ENCODE data around the gene GLI2. TPM values are rescaled to one million over a fixed set of nuclear protein-coding genes. Genes with fewer than 3 reads are reported as not detected.

GLI2 gene
- 0.23 and 0.64 TPM in 2 replicates for total RNA-seq (2014; rRNA removed)
- polyA plus RNA-seq (2012), result 2.1 TPM

DNA sequence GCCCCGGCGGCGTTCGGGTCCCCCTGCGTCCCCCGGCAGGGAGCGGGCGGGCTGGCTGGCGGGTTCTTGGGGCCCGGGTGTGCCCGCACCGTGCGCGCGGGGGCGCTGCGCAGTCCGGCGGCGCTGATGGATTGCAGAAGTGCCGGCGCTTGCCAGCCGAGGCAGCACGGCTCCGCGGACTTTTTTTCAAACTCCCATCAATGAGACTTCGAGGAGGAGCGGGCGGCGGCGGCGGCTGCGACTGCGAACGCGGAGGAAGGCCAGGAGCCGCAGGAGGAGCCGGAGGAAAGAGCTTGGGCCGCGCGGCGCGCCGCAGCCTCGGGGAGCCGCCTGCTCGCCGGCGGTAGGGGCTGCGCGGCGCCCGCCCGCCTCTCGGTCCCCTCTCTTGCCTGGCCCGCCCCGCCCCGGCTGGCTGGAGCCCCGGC, at the start of gene GLI2:
TSS of gene GLI2 (plus strand) at position 123 of the 425 bp plus-strand sequence. CDS start 61,453 bp downstream, outside the sequence.
- DNase-seq (ENCODE audit: low read depth), result peak; percentile 69

DNA sequence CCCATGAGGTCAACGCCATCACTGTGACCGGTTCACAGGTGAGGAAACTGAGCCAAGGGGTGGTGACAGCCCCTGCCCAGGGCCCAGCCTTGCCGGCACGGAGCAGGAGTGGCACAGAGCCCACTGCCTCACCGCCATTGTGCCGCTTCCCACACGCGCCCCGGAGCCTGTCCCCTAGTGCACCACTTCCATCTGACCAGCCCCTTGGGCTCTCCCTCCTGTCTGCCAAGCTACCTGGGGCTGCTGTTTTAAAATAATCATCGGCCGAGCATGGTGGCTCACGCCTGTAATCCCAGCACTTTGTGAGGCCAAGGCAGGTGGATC, 49.7 kb upstream of the GLI2 start:
- DNase-seq (ENCODE audit: low read depth), result no peak

DNA sequence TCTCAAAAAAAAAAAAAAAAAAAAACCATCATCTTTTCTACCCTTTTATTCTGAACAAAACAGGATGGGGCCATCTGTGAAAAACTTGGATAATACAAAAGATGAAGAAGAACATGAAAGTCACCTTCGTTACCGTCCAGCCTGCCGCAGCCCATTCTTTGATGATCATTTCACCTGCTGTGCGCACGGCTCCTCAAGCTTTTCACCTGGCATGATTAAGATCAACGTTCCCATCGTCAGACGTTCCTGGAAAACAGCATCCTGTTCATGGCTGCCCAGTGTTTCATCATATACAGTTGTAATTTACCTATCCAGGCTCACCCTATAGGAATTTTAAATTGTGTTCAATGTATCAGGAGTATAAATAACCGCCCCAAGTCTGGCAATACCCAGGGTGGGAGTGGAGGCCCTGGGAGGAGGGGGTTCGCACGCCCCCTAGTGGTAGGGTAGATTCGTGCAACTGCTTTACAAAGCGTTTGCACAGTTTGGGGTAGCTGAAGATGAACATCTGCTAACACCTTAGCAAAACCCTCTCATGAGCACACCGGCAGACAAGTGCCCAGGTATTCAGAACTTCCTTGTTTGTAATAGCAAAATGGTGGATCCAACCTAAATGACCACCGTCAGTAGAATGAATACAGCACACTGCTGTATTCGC, 49.0 kb upstream of the GLI2 start:
- no peak for DNase-seq (ENCODE audit: low read depth)

DNA sequence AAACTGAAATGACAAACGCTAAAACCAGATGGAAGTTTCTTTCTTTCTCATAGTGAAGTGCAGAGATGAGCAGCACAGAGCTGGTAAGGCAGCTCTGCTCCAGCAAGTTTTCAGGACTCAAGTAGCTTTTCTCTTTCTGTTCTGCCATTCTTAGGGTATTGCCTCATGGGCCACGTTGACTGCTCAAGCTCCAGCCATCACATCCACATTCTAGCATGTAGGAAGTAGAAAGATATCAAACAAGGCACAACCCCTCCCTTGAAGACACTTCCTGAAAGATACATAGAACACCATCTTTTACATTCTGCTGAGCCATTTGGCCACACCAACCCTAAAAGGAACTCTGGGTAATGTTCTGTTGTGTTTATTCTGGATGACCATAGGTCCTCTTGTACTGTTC, 48.5 kb upstream of the GLI2 start:
- no peak for DNase-seq (ENCODE audit: low read depth)

DNA sequence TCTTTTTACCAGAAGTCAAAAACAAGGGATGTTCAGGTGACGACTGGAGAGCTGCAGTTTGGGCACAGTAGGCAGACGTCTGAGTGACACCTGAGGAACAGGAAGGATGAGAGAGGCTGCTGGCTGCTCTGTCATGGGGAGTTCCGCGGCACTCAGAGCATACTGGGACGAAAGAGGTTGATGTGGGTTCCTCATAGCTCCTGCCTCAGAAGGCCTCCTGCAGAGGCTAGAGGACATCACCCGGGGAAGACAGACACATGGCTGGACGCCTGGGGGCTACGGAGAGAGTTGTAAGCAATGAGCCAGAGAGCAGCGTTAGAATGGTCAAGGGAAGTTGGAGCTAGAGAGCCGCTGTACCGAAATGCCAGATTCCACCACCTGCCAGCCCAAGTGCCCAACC, 45.1 kb upstream of the GLI2 start:
- no peak for DNase-seq (ENCODE audit: low read depth)

DNA sequence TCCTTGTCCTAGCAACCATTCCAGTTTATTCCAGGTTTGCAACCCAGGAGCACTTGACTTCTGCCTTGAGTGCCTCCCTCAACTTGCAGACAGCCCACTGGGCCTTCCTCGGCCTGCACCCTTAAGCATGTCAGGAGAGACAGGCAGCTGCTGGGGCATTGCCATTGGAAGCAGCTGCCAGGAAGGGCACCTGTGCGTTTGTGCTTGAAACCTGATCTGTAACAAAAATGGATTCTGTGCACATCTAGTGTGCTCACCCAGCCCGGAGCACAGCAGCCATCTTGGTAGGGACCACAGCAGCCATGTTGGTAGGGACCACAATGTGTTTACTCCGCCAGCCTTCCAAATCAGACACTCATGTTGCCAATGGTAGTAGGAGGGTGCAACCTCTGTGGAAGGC, 44.3 kb upstream of the GLI2 start:
- no peak for DNase-seq (ENCODE audit: low read depth)

DNA sequence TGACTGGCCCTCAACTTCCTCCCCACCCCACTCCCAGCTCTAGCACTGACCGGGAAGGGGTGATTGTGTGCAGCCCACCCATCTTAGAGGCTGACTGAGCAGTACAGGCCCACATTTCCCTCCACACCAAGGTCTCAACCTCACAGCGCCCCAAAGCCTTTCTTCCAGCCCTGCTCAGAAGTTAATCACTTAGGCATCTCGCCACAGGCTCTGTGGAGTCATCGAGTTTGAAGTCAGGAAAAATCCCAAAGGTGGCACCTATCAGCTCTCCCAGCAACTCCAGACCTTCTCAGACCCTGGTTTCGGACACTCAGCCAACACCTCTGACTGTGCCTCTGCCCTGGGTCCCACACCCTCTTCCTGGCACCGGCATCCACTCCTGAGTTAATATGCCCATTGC, 43.0 kb upstream of the GLI2 start:
- DNase-seq (ENCODE audit: low read depth), result no peak

DNA sequence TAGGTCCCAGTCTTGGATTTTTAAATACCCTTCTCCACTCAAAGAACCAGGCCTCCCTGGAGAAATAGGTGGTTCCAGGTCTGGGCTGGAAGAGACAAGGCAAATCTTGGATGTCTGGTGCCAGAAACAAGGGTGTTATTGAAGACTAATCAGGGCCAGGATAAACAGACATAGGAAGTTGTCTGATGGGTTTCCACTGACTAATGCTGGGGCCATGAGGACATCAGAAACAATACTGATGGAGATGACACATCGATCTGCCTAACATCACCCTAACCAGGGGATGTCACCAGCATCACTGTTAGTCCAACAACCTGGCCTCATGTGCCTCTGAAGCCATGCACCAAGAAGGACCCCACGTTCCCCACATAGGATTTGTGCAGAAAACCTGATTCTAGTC, 42.5 kb upstream of the GLI2 start:
- DNase-seq (ENCODE audit: low read depth), result no peak

DNA sequence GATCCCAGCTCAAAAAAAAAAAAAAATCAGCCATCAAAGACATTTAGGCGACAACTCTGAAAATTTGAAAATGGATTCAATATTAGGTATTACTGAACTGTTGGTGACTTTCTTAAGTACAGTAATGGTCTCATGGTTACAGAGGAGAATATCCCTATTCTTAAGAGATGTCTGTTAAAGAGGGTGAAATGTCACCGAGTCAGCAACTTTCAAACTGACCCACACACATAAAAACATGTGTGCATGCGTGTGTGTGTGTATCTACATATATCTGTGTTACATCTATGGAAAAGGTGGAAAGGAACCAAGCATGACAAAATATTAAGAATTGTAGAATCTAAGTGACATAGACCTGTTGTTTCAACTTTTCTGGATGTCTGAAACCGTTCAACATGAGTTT, 41.6 kb upstream of the GLI2 start:
- no peak for DNase-seq (ENCODE audit: low read depth)

DNA sequence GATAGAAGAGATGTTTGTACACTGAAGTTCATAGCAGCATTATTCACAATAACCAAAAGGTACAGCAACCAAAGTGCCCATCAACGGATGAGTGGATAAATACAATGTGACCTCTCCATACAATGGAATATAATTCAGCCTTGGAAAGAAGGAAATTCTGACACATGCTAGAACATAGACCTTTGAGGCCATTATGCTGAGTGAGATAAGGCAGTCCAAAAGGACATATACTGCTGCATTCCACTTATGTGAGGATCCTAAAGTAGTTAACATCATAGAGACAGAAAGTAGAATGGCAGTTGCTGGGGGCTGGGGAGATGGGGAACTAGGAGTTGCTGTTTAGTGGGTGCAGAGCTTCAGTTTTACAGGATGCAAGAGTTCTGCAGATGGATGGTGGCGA, 38.2 kb upstream of the GLI2 start:
- DNase-seq (ENCODE audit: low read depth), result no peak

DNA sequence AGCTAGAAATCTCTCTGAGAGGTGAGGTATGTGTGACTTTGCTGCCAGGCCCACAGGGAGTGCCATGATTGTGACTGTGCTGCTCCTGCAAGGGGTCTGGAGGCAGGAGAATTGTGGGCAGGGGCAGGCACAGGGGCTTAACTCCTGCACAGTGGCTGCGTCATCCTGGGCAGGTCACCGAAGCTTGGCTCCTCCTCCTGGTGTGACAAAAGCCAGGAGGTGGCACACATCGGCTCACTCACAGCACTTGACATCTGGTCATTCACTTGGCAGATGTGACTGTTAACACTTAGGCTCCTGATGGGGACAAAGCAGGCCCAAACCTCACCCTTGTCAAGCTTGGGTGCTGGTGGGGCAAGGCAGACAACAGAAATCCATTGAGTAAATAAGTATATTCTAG, 36.4 kb upstream of the GLI2 start:
- no peak for DNase-seq (ENCODE audit: low read depth)

DNA sequence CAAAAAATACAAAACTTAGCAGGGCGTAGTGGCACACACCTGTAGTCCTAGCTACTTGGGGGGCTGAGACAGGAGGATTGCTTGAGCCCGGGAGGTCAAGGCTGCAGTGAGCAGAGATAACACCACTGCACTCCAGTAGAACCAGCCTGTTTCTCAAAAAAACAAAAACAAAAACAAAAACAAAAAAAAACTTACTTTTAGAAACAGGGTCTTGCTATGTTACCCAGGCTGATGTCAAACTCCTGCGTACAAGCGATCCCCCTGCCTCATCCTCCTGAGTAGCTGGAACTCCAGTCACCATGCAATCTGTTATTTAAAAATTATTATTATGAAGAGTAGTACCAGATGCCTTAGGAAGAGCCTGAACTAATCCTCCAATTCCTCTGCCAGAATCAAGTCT, 35.0 kb upstream of the GLI2 start:
- DNase-seq (ENCODE audit: low read depth), result no peak

DNA sequence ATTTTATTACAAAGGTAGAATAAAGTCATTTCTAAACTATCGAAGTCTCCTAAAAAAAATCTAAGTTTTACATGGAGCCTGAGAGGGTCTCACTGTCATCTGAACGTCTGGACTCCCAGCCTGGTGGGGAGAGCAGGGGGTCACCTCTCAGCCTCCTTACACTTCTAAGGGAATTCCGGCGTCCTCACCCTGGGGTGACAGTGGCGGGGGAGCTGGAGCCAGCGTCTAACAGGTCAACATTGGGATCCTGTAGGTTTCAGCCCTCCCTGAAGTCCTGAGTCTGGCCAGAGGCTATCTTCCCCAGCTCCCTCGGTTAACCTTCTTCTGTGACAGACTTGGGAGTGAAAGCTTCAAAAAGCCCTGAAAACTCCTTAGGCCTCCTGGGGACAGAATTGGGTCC, 34.6 kb upstream of the GLI2 start:
- no peak for DNase-seq (ENCODE audit: low read depth)

DNA sequence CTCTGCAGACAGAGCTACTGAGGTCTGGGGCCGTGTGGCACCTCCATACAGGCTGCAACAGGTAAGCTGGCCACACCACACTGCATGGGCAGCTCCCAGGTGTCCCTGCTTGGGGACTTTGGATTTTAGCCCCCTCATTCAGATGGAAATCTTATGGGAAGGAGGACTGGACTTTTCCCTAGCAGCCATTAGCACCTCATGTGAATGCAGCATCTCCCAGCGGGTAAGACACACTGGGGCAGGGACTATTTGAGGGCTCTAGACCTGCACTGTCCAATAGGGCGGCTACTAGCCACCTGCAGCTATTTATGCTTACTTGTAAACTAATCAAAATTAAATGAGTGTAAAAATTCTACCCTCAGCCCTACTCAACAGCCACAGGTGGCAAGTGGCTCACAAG, 34.2 kb upstream of the GLI2 start:
- no peak for DNase-seq (ENCODE audit: low read depth)

DNA sequence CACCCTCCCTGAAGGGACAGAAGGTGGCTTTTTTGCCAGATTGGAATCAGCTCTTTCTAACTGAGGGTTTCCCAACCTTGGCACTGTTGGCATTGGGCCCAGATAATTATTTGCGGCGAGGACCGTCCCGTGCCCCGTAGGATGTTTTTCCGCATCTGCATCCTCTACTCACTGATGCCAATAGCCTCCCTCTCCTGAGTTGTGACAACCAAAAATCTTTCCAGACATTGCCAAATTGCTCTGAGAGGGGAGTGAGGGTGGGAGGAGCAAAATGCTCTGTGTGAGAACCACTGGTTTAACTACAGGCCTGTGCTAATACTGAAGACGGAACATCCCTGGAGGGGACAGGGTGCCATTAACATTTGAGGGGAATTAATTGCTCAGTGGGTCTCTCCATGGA, 33.6 kb upstream of the GLI2 start:
- DNase-seq (ENCODE audit: low read depth), result no peak

DNA sequence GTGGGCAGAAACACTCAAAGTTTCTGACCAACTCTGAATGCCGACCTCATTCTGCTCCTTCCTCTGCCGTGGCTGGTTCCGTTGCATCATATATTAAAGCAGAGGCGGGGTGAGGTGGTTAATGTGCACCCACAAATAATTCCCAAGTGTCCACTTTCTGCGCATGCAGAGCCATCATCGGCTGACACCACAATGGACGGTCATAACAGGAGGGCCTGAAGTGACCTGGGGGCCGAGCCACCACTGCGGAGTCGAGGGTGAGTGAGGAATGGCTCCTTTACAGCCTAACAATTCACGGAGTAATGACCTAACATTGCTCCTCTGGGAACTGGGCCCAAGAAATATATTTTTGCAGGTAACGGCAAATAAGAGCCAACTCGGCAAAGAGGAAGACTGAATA, 32.9 kb upstream of the GLI2 start:
- no peak for DNase-seq (ENCODE audit: low read depth)

DNA sequence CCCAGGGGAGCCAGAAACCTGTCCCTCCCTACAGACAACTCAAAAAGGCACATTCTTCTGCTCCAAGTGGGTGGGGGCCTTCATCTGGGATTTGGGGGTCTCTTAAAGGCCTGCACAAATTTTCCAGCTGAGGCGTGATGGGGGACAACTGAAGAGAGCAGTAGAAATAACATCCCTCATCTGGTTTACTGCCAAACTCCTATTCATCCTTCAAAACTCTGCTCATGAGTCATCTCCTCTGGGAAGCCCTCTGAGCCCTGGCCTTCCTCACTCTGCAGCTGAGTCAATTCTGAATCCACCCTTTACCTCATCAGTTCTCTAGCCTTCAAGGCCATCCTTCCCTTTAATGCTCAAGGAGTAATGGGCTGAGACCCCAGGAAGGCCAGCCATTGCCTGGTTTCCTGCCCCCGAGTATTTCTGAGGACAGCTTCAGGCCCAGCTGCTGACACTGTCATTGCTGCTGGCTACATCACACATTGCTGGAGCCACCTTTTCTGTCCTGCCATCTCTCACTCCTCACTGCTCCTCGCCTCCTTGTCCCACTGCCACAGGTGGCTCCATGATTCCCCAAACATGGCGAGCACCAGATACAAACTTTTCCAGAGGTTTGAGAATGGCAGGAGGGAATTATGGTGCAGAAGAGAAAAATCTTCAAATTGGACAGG, 32.2 kb upstream of the GLI2 start:
- peak; percentile 89 for DNase-seq (ENCODE audit: low read depth)

DNA sequence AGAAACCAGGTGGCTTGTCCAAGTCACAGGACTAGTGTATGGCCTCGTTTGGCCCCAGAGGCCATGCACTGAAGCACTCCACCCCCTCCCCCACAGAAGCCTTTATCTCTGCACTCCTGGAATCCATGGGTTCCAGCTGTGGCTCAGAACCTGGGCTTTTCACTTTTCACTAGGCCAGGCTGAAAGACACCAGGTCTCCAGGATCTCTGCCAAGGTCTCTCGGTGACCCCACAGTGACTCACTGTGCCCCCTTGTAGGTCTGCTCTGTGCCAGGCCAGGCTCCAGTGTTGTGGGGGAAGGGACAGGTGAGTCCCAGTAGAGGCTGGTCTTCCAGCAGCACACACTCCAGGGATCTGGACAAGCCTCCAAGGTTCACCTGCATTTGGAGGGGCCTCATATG, 31.0 kb upstream of the GLI2 start:
- DNase-seq (ENCODE audit: low read depth), result no peak

DNA sequence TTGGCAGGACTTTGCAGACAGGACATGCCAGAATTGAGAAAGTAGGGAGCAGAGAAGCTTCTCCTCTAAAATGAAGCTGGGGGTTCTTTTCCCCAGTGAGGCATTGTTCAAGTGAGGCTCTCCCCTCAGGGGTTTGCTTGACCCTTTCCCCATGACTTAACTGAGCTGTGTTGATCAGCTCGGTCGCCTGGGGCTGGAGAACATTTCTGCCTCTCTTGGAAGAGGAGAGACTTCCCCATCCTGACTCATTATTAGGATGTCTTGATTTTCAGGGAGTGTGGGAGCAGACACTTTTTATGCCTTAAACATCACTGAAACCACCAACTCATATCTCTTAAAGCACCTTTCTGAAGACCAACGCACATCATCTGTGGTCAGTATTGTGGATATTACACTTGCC, 27.9 kb upstream of the GLI2 start:
- DNase-seq (ENCODE audit: low read depth), result no peak

DNA sequence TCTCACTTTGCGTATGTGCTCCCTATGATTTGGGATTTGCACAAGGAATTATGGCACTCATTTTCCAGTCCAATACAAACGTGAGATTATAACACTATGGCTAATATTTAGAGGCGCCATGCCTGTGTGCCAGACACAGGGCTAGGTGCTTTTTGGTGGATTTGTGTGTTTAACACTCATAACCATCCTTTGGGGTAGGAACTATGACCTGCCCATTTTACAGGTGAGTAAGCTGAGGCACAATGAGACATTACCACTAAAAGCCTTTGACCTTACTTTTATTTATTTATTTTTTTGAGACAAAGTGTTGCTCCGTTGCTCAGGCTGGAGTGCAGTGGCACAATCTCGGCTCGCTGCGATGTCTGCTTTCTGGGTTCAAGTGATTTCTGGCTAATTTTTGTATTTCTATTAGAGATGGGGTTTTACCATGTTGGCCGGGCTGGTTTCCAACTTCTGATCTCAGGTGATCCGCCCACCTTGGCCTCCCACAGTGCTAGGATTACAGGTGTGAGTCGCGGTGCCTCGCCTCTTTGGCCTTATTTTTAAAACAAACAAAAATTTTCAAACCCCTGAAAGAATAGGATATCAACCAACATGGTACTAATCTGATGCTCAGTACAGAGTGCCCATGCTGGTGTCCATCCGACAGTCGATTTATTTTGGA, 26.6 kb upstream of the GLI2 start:
- no peak for DNase-seq (ENCODE audit: low read depth)

DNA sequence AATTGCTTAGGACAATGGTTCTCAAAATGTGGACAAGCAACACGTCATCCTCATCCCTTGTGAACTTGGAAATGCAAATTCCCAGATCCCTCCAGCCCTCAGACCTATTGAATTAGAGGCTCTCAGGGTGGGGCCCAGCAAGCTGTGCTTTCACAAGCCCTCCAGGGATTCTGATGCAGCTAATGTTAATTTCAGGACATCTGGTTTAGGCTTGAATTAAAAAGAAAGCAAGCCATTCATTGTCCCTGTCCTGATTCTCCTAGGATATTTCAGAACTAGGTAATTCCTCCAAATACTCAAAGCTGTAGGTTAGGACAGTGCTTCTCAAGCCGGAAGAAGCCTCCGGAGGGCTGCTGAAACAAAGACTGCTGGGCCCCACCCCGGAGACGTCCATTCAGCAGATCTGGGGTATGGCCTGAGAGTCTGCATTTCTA, 26.0 kb upstream of the GLI2 start:
- DNase-seq (ENCODE audit: low read depth), result no peak

DNA sequence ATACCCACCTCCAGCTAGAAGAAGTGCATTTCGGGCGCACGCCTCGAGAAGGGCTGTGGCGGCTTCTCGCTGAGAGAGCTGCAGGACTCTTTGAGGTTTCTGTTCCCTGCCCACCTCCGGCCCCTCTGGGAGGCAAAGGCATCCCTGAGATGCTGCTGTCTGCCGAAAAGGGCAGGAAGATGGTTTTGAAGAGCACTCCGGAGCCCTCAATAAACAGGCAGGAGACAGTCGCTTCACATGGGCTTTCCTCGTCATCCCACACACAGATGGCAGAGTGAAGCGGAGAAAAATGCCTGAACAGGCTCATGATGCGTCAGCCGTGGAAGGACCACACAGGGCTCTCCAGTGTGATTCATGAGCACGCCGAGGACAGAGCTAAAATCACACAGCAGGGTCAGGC, 25.4 kb upstream of the GLI2 start:
- DNase-seq (ENCODE audit: low read depth), result no peak

DNA sequence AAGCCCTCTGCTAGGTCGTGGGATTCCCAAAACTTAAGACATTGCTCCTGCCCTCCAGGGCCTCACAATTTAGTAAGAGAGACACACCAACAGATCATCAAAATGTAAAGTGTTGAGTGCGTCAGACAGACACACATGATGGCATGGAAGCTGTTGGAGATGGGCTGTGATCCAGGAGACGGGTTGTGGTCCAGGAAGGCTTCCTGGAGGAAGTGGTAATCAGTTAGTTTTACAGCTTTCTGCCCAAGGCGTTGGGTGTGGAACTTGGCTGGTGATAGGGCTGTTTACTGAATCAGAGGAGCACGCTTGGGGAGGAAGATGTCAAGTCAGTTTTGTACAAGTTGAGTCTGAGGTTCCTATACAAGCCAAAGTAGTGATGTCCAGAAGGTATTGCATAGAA, 24.0 kb upstream of the GLI2 start:
- DNase-seq (ENCODE audit: low read depth), result no peak
